ENCODE results near the gene SPA17. TPM values are rescaled to one million over a fixed set of nuclear protein-coding genes. Genes with fewer than 3 reads are reported as not detected.

The SPA17 gene
- total RNA-seq, 1 donor from 2014 or later, result 3.0 TPM

DNA sequence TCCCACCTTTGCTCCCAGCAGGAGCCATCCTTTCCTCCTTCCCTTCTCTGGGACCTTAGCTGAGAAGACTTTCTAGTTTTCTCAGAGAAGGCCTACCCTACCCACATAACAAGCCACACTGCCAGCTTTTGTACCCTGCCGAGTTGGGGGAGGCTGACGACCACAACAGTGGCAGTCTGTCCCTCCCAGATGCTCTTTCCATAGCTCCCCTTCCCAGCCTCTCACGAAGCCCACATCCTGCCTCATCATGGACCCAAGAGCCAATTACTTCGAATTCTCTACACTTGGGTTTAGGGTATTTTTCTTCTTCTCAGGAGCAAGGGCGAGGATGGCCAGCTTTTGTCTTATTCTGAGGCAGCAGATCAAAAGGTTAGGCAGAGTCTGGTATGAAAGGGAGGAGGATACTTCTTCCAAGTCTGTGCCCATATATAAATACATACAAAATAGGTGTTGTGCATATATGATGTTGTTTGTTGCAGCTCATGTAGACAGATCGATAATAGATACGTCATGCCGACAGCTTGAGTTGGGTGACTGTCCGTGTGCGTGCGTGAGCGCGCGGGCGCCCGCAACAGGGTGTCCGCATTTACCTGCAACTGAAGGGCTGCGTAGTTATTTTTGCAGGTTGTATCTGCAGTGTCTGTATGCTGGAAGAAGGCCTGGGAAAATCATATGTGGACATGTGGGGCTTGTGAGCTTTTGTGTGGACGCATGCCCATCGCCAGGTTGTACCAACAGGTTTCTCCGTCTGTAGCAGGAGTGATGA lies 65.2 kb downstream of the SPA17 start:
- H3K9me3 ChIP-seq (replicated peaks), result no peaks in the 10 kb centered on the region
- TF ChIP-seq, protein P1, sequence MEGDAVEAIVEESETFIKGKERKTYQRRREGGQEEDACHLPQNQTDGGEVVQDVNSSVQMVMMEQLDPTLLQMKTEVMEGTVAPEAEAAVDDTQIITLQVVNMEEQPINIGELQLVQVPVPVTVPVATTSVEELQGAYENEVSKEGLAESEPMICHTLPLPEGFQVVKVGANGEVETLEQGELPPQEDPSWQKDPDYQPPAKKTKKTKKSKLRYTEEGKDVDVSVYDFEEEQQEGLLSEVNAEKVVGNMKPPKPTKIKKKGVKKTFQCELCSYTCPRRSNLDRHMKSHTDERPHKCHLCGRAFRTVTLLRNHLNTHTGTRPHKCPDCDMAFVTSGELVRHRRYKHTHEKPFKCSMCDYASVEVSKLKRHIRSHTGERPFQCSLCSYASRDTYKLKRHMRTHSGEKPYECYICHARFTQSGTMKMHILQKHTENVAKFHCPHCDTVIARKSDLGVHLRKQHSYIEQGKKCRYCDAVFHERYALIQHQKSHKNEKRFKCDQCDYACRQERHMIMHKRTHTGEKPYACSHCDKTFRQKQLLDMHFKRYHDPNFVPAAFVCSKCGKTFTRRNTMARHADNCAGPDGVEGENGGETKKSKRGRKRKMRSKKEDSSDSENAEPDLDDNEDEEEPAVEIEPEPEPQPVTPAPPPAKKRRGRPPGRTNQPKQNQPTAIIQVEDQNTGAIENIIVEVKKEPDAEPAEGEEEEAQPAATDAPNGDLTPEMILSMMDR (IDR thresholded peaks at IDR 0.05; ENCODE audit: borderline replicate concordance), result no peak
- H3K27ac ChIP-seq (replicated peaks), result peak overlapping the region; percentile 44
- H3K27me3 ChIP-seq (ENCODE audit: low read depth), result peaks cover 65% of the 10 kb centered on the region
- no peak for DNase-seq
- no peaks in the 10 kb centered on the region for H3K36me3 ChIP-seq
- intact Hi-C loops (cut with micrococcal nuclease), result no loop called here
- peak overlapping the region; percentile 76 for H3K4me3 ChIP-seq
- H3K4me1 ChIP-seq, result peaks cover 22% of the 10 kb centered on the region

DNA sequence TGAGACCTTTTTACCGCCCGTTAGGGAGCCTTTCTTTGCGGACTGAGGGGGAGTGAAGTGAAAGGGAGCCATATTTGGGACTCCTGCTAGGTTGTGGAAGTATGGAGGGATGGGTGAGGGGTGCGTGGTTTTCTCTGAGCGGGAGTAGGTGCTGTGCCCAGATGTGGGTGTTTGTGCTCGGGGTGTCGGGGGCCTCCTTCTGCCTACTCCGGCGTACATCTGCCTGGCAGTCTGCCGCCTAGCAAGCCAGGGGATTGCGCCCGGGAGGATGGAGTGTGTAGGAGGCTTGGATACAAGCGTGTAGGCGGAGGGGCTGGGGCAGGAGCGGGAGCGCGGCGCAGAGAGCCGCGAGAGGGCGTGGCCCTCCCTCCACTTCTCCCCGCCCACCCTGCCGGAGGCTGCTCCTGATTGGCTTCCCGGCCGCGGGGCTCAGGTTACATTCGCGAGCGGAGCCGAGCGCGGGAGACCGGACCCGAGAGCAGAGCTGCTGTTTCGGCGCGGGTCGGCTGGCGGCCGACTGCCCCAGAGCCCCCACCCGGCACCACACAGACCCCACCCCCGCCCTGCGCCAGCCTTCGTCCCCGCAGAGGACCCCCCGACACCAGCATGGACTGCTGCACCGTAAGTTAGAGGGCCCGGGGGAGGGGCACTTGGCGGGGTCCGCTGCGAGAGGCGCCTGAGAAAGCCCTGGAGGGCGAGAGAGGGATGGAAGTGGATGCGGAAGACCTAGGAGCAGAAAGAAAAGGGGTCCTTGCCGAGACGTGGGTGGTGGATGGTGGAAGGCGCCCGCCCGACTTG lies 66.0 kb downstream of the SPA17 start, which contains the start of gene NRGN:
TSS of gene NRGN (plus strand) at position 464 of the 798 bp plus-strand sequence. CDS start at position 607, 143 bp downstream.
- H3K4me3 ChIP-seq, result peak within 1 kb of the TSS; percentile 76
- H3K9me3 ChIP-seq (replicated peaks), result no peaks in the 10 kb centered on the region
- intact Hi-C loops (cut with micrococcal nuclease), result no loop called here
- peaks cover 73% of the 10 kb centered on the region for H3K27me3 ChIP-seq (ENCODE audit: low read depth)
- peak within 1 kb of the TSS; percentile 44 for H3K27ac ChIP-seq (replicated peaks)
- peak; percentile 93 for DNase-seq
- peaks cover 22% of the 10 kb centered on the region for H3K4me1 ChIP-seq
- H3K36me3 ChIP-seq, result no peaks in the 10 kb centered on the region
- TF ChIP-seq, protein P1 (IDR thresholded peaks at IDR 0.05; ENCODE audit: borderline replicate concordance), result no peak

DNA sequence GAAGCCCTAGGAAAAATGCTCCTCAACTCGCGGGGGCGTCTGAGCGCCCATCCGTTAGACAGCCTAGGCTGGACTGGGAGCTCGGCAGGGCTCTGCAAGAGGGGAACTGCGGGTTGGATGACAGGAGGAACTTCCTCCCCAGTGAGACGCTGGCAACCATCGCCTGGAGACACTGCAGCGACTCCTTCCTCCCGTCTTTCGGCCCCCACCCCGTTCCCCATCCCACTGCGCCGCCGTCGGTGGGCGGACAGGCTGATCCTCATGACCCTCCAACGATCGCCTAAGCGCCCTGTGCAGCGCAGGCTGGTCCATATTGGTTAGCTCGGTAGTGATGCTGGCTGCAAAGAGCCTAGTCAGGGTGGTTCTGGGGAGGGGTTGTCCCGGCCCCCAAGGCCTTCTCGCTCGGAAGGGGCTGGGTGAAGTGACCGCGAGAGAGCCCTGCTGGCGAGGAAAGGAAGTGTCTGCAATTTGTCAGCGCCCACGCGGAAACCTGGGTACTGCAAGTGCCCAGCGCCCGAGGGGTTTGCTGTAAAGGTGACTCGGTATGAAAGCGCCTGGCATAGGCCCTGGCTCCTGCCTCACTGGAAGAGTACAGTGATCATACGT lies 66.7 kb downstream of the SPA17 start:
- H3K4me3 ChIP-seq, result peak overlapping the region; percentile 76
- TF ChIP-seq, protein P1 (IDR thresholded peaks at IDR 0.05; ENCODE audit: borderline replicate concordance), result peak; percentile 62
- peaks cover 23% of the 10 kb centered on the region for H3K4me1 ChIP-seq
- no peaks in the 10 kb centered on the region for H3K9me3 ChIP-seq (replicated peaks)
- DNase-seq, result peak; percentile 40
- peak overlapping the region; percentile 44 for H3K27ac ChIP-seq (replicated peaks)
- intact Hi-C loops (cut with micrococcal nuclease), result no loop called here
- H3K36me3 ChIP-seq, result no peaks in the 10 kb centered on the region
- H3K27me3 ChIP-seq (ENCODE audit: low read depth), result peaks cover 80% of the 10 kb centered on the region

DNA sequence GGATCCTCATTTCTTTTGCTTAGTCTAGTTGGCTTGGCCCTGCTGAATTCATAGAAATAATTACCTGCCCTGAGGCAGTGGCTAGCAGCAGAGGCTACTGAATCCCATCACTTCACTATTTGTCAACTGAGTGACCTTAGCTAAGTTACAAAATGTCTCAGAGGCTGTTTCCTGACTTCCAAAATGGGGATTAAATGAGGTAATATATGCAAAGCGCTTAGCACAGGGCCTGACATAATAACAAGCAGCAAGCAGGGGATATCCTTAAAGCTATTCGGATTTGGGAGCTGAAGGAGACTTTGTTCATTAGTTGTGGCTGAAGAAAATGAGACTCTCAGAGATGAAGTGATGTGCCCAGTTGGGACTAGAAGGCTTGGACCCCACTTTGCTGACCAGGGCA lies 68.9 kb downstream of the SPA17 start:
- peaks cover 93% of the 10 kb centered on the region for H3K27me3 ChIP-seq (ENCODE audit: low read depth)
- H3K36me3 ChIP-seq, result no peaks in the 10 kb centered on the region
- H3K9me3 ChIP-seq (replicated peaks), result no peaks in the 10 kb centered on the region
- TF ChIP-seq, protein P1 (IDR thresholded peaks at IDR 0.05; ENCODE audit: borderline replicate concordance), result no peak
- H3K4me1 ChIP-seq, result peaks cover 44% of the 10 kb centered on the region
- intact Hi-C loops (cut with micrococcal nuclease), result no loop called here
- H3K4me3 ChIP-seq, result no peak overlapping the region
- DNase-seq, result no peak
- no peak overlapping the region for H3K27ac ChIP-seq (replicated peaks)

DNA sequence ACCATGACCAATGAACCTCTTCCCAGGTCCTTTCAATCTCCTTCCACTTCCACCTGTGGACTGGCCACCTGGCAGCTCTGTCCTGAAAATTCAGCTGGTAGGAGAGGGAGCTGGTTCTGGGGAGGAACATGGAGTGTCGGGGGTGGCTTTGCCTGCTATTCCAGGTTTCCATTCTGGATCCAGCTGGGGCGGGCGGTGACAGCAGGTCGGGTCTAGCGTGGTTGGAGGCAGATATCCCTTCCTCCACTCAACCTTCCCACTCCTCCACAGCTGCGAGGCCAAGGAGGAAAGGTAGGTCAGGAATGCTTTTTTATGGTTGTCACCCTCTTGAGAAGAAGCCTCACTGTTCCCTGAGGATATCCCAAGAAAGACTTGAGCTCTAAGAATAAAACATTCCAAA lies 69.3 kb downstream of the SPA17 start:
- Histone ChIP-seq H3K27ac (replicated peaks) (no peak overlapping the region), H3K9me3 (replicated peaks) (no peaks in the 10 kb centered on the region), H3K4me3 (no peak overlapping the region), H3K4me1 (peaks cover 49% of the 10 kb centered on the region), H3K27me3 (ENCODE audit: low read depth) (peaks cover 93% of the 10 kb centered on the region), H3K36me3 (no peaks in the 10 kb centered on the region)
- TF ChIP-seq, protein P1 (IDR thresholded peaks at IDR 0.05; ENCODE audit: borderline replicate concordance), result no peak
- DNase-seq, result no peak
- intact Hi-C loops (cut with micrococcal nuclease), result no loop called here
